ENCODE results near the gene HS1BP3. TPM values are rescaled to one million over a fixed set of nuclear protein-coding genes. Genes with fewer than 3 reads are reported as not detected.

Gene HS1BP3
- total and polyA plus RNA-seq, 2 of the 13 experiments (the other 11 are each of a cell fraction or from before 2014, with no cell fraction given): 15.2 to 22.0 TPM

- TF ChIP-seq ARID5B (CRISPR knock-in tag; IDR thresholded peaks at IDR 0.05): peak; percentile 18; the same call in 1 of the 2 replicates
- TF ChIP-seq ATF2 (CRISPR knock-in tag; IDR thresholded peaks at IDR 0.05): peak; percentile 65; the same call in 1 of the 2 replicates
- peak; percentile 59 for TF ChIP-seq TEAD3 (CRISPR knock-in tag; optimal IDR thresholded peaks at IDR 0.05; ENCODE audit: borderline replicate concordance)
- TF ChIP-seq AHR (CRISPR knock-in tag; IDR thresholded peaks at IDR 0.05): peak; percentile 63; the same call in 1 of the 2 replicates
- 0 out of 2 replicates have a peak, but pooled peaks have one; percentile 26 for TF ChIP-seq ZNF720 (CRISPR knock-in tag; IDR thresholded peaks at IDR 0.05)
- TF ChIP-seq CHCHD3 (CRISPR knock-in tag; IDR thresholded peaks at IDR 0.05): no peak
- TF ChIP-seq FOXA1 (IDR thresholded peaks at IDR 0.05): no peak
- peak; percentile 70; the same call in 1 of the 2 replicates for TF ChIP-seq FOXA1 (CRISPR knock-in tag; IDR thresholded peaks at IDR 0.05)
- TF ChIP-seq ZBTB38 (CRISPR knock-in tag; IDR thresholded peaks at IDR 0.05): peak; percentile 34; the same call in 1 of the 2 replicates
- 0 out of 2 replicates have a peak, but pooled peaks have one; percentile 19 for TF ChIP-seq MEF2D (CRISPR knock-in tag; IDR thresholded peaks at IDR 0.05)
- peak; percentile 36; the same call in 1 of the 2 replicates for TF ChIP-seq ZNF205 (CRISPR knock-in tag; IDR thresholded peaks at IDR 0.05)
- TF ChIP-seq HNF1B (CRISPR knock-in tag; IDR thresholded peaks at IDR 0.05): peak; percentile 80
- TF ChIP-seq ZKSCAN1 (IDR thresholded peaks at IDR 0.05; ENCODE audit: low read length): 0 out of 2 replicates have a peak, but pooled peaks have one; percentile 21
- TF ChIP-seq CENPBD1 (CRISPR knock-in tag; IDR thresholded peaks at IDR 0.05; ENCODE audit: borderline replicate concordance, low read depth): no peak
- TF ChIP-seq ZNF543 (CRISPR knock-in tag; IDR thresholded peaks at IDR 0.05): no peak
- peak; percentile 98 for TF ChIP-seq SMC3 (IDR thresholded peaks at IDR 0.05; ENCODE audit: low read length)
- peak; percentile 53; the same call in 1 of the 2 replicates for TF ChIP-seq RXRB (CRISPR knock-in tag; IDR thresholded peaks at IDR 0.05; ENCODE audit: borderline replicate concordance)
- peak; percentile 64; the same call in 1 of the 2 replicates for TF ChIP-seq KDM2A (CRISPR knock-in tag; IDR thresholded peaks at IDR 0.05; ENCODE audit: borderline replicate concordance, low read depth)
- TF ChIP-seq ZFP1 (CRISPR knock-in tag; IDR thresholded peaks at IDR 0.05): 0 out of 2 replicates have a peak, but pooled peaks have one; percentile 21
- TF ChIP-seq CBX5 (CRISPR knock-in tag; IDR thresholded peaks at IDR 0.05; ENCODE audit: borderline replicate concordance): peak; percentile 76; the same call in 1 of the 2 replicates
- TF ChIP-seq HOXA7 (CRISPR knock-in tag; IDR thresholded peaks at IDR 0.05): no peak
- TF ChIP-seq PPARG (CRISPR knock-in tag; conservative IDR thresholded peaks at IDR 0.05): 0 out of 2 replicates have a peak, but pooled peaks have one; percentile 31
- no peak for TF ChIP-seq ZNF343 (CRISPR knock-in tag; IDR thresholded peaks at IDR 0.05)
These were observed 10.8 kb upstream of the HS1BP3 start (continued) for GRCh38 chr2:20661421-20662307.

Data from HepG2 (cell line).